KBM-7 (cell line): ENCODE data around the gene LLGL2.
"Not testable (repeated sequence)": the region's sequence is repeated elsewhere in the genome, so short reads cannot be mapped to it uniquely, and the experiment has no call there.

ENCODE experiments used
- DNase-seq: peaks from one replicate; pipeline ENCODE4 v3.0.0-alpha.2; 2015
- in situ Hi-C: fragments of 300-500 bp; cut with MboI; formaldehyde crosslinking; loops from 2 replicates; pipeline ENCODE4 v1.14.3; 2020; ENCODE audit warnings: low sequenced_read_pairs, low pct_unique_long_range_greater_than_20kb, mixed read lengths

LLGL2 gene

DNA sequence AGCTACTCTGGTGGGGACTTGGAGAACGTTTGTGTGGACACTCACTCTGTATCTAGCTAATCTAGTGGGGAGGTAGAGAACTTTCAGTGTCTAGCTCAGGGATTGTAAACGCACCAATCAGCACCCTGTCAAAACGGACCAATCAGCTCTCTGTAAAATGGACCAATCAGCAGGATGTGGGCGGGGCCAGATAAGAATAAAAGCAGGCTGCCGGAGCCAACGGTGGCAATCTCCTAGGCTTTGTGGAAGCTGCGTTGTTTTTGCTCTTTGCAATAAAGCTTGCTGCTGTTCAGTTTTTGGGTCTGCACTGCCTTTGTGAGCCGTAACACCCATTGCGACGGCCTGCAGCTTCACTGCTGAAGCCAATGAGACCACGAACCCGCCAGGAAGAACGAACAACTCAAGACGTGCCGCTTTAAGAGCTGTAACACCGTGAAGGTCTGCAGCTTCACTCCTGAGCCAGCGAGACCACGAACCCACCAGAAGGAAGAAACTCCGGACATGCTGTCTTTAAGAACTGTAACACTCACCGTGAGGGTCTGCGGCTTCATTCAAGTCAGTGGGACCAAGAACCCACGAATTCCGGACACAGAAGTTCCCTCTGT lies 55.7 kb downstream of the LLGL2 start:
- in situ Hi-C loops, result not testable (repeated sequence)
- DNase-seq, result peak; percentile 39

DNA sequence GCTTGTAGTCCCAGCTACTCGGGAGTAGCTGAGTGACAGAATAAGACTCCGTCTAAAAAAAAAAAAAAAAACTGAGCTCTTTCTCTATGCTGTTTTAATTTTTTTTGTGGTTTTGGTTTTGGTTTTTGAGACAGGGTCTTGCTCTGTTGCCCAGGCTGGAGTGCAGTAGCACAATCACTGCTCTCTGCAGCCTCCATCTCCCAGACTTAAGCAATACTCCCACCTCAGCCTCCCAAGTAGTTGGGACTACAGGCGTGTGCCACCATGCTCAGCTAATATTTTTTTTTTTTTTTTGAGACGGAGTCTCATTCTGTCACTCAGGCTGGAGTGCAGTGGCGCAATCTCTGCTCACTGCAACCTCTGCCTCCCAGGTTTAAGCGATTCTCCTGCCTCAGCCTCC lies 57.7 kb downstream of the LLGL2 start:
- DNase-seq, in situ Hi-C loops: not testable (repeated sequence)

GRCh38 chr17:75584849-75585175 lies 59.3 kb downstream of the LLGL2 start:
- DNase-seq, result no peak
- in situ Hi-C loops, result no loop called here

DNA sequence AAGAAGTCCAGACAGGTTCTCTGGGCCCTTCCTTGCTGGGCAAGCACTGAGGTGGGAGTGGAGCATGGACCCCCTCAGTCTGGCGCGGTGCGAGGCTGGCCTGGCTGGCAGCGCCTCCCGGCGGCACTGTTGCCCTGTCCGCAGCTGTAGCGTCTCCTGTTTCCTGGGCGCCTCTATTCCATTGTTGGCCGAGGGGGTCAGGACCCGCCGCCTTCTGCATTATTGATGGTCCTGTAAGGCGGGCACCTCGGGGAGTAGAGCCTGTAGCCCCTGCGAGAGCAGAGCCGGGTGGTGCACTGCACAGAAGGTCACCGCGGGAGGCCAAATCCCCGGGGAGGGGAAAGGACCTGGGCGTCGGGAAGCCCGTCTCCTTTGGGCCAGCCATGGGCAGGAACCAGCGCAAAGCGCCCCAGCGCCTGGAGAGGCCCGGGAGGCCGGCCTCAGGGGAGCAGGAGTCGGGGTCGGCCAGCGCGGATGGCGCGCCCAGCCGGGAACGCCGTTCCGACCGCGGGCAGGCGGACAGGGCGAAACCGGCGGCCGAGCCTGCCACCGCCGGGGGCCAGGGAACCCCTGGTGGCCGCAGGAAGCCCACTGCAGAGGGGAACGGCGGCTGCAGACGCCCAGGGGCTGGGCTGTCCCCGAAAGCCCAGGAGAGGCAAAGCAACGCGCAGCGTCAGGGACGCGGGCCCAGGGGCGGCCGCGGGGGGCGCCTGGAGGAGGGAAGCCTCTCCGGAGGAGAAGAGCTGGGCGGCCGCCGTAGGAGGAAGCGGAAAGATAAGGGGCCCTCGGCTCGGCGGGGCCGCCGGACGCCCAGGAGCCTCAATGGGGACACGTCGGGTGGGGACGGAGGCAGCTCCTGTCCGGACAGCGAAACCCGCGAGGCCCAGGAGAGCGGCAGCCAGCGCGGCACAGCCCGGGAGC lies 62.4 kb downstream of the LLGL2 start, which contains the start of gene MYO15B:
Gene MYO15B (plus strand): TSS at position 126 of the 921 bp plus-strand sequence. CDS start 258 bp downstream, at position 384.
- in situ Hi-C loops, result no loop called here
- peak; percentile 80 for DNase-seq

- DNase-seq, result peak; percentile 26
- in situ Hi-C loops, result no loop called here
Measured at GRCh38 chr17:75588596-75589011, 63.1 kb downstream of the LLGL2 start.

- peak; percentile 76 for DNase-seq
Measured at GRCh38 chr17:75589012-75589918, 63.8 kb downstream of the LLGL2 start.

GRCh38 chr17:75589919-75590303 lies 64.4 kb downstream of the LLGL2 start:
- no peak for DNase-seq
- in situ Hi-C loops, result no loop called here

More at GRCh38 chr17:75589012-75589918, 63.8 kb downstream of the LLGL2 start:
- in situ Hi-C loops, result no loop called here

- in situ Hi-C loops, result no loop called here
- no peak for DNase-seq
Measured at GRCh38 chr17:75590314-75590761, 64.8 kb downstream of the LLGL2 start.

- in situ Hi-C loops, result no loop called here
Measured at GRCh38 chr17:75590849-75591721, 65.6 kb downstream of the LLGL2 start.

GRCh38 chr17:75591722-75592302 lies 66.3 kb downstream of the LLGL2 start:
- in situ Hi-C loops, result no loop called here
- DNase-seq, result no peak

More at GRCh38 chr17:75590849-75591721, 65.6 kb downstream of the LLGL2 start:
- no peak for DNase-seq

- no peak for DNase-seq
- in situ Hi-C loops, result no loop called here
Measured at GRCh38 chr17:75592348-75593020, 67.0 kb downstream of the LLGL2 start.

DNA sequence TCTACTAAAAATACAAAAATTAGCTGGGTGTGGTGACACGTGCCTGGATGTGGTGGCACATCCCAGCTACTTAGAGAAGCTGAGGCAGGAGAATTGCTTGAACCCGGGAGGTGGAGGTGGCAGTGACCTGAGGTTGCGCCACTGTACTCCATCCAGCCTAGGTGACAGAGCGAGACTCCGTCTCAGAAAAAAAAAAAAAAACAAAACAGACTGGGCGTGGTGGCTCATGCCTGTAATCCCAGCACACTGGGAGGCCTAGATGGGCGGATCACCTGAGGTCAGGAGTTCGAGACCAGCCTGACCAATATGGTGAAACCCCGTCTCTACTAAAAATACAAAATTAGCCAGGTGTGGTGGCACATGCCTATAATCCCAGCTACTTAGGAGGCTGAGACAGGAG lies 67.9 kb downstream of the LLGL2 start:
- DNase-seq, in situ Hi-C loops: not testable (repeated sequence)

GRCh38 chr17:75594499-75595283 lies 69.2 kb downstream of the LLGL2 start:
- in situ Hi-C loops, result no loop called here
- DNase-seq, result no peak

DNA sequence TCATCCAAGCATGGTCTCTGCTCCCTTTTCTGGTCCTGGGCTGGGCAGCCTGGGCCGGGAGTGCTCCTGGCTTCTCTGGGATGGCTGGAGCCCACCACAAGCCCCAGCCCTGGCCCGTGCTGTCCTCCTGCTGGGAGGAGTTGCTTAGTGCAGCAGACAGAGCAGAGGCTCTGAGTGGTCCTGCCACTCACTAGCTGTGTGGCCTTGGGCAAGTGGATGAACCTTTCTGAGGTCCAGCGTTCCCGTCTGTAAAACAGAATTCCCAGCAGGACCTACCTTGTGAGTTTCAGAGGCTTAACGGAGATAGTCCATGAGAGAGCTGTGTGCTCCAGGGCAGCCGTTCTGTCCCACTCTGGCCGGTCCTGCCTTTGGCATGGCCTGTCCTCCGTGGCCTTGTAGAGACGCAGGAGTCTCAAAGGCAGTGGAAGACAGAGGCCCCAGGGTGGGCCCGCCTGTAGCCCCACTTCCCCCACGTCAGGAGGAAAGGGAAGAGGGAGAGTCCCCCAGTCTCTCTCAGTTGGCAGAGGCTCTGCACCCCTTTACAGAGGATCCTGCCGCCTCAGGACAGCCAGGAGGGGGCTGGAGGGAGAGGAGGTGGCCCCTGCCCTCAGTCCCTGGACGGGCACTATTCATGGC lies 69.9 kb downstream of the LLGL2 start:
- in situ Hi-C loops, result no loop called here
- no peak for DNase-seq

DNA sequence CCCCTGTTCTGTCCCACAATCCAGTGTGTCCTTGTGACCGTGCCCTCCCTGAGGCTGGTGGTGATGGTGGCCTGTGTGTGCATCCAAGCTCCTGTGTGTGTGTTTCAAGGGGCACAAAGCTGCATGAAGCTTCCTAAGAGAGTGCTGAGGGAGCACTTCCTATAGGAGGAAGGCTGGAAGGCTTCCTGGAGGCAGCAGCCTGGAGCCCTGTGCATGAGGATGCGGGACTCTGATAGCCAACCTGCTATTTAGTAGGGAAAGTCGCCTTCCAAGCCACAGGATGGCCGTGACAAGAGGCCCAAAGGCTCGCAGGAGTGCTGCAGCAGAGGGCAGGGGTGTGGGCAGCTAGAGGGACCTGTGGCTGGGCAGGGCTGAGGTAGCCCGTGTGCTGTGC lies 70.4 kb downstream of the LLGL2 start:
- no peak for DNase-seq
- in situ Hi-C loops, result no loop called here

- no peak for DNase-seq
- in situ Hi-C loops, result no loop called here
Measured at GRCh38 chr17:75596320-75597087, 71.0 kb downstream of the LLGL2 start.
